GM23338 (cell line): ENCODE data around the gene PTPN18.

Experiments used
- EZH2 ChIP-seq: fragments of 200-600 bp; sonication (generic); IDR thresholded peaks from one replicate; pipeline ENCODE4 v1.8.0; 2017; ENCODE audit warnings: antibody characterized with exemption, mild to moderate bottlenecking, low read depth; ENCODE audit not compliant: unreplicated experiment
- EZH2phosphoT487 ChIP-seq: fragments of 200-600 bp; sonication (generic); IDR thresholded peaks from one replicate; pipeline ENCODE4 v1.8.1; 2018; ENCODE audit warnings: antibody characterized with exemption; ENCODE audit not compliant: unreplicated experiment
- JUNB ChIP-seq: IDR thresholded peaks from one replicate; pipeline ENCODE4 v1.6.1; 2016; ENCODE audit warnings: antibody characterized with exemption; ENCODE audit not compliant: unreplicated experiment
- POLR2AphosphoS5 ChIP-seq: IDR thresholded peaks from 2 replicates; pipeline ENCODE4 v1.6.1; 2016; ENCODE audit warnings: antibody characterized with exemption, low read depth
- REST ChIP-seq: IDR thresholded peaks from one replicate; pipeline ENCODE4 v1.6.1; 2018; ENCODE audit warnings: antibody characterized with exemption; ENCODE audit not compliant: unreplicated experiment
- ZNF331 ChIP-seq: fragments of 250-450 bp; sonication (Bioruptor Pico); IDR thresholded peaks from 2 replicates; pipeline ENCODE4 v1.5.0; 2020; ENCODE audit warnings: low read depth, mild to moderate bottlenecking, moderate library complexity
- TF ChIP-seq, protein P1 (sequence below), 2 experiments: fragments of 200-600 bp in 1 of 2; sonication (generic) in 1 of 2; conservative IDR thresholded peaks; 2 replicates each; pipeline versions ENCODE4 v1.5.1 to v1.6.1; 2016 to 2017; ENCODE audit warnings: antibody characterized with exemption in 2 of 2, low read depth in 2 of 2, mild to moderate bottlenecking in 2 of 2, moderate library complexity in 1 of 2
- TF ChIP-seq, protein P2 (sequence below): IDR thresholded peaks from 2 replicates; pipeline ENCODE4 v1.6.1; 2016; ENCODE audit warnings: antibody characterized with exemption

DNA sequence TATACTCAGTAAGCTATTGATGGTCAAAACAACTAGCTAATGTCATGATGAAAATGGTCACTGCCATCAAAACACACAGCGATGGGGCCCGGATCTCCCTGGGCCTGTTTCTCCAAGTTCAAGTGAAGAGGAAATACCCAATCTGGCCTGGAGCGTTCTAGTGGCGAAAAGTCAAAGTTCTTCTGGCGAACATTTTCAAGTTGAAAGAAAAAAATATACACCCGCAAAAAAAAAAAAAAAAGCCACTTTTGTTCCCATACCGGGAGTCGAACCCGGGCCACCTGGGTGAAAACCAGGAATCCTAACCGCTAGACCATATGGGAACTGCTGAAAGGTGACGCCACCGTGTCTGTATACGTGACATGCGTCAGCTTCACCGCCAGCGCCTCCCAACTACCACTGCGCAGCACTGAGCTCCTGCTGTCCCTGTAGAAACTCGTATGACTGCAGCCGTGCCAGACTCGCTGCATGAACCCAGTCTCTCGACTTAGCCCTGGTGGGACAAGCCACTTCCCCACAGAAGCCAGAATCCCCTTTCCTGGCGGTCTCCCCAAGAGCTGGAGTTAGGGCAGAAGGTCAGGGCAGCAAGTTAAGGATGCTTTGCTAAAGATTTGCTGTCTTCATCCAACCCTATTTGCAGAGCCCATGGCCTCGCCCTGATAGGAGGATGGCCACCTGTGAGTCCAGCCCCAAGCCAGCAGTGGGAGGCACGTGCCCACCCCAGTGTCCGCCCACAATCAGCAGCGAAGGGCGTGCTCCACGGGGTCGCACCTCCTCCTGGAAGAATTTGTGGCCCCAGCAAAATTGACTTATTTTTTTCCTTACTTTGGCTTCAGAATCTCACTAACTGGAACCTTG is 18.8 kb upstream of the PTPN18 start:
- TF ChIP-seq, protein P1, sequence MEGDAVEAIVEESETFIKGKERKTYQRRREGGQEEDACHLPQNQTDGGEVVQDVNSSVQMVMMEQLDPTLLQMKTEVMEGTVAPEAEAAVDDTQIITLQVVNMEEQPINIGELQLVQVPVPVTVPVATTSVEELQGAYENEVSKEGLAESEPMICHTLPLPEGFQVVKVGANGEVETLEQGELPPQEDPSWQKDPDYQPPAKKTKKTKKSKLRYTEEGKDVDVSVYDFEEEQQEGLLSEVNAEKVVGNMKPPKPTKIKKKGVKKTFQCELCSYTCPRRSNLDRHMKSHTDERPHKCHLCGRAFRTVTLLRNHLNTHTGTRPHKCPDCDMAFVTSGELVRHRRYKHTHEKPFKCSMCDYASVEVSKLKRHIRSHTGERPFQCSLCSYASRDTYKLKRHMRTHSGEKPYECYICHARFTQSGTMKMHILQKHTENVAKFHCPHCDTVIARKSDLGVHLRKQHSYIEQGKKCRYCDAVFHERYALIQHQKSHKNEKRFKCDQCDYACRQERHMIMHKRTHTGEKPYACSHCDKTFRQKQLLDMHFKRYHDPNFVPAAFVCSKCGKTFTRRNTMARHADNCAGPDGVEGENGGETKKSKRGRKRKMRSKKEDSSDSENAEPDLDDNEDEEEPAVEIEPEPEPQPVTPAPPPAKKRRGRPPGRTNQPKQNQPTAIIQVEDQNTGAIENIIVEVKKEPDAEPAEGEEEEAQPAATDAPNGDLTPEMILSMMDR (conservative IDR thresholded peaks at IDR 0.05; ENCODE audit: low read depth in 2 of 2): no peak
- TF ChIP-seq EZH2 (no peak), REST (no peak), EZH2phosphoT487 (no peak), ZNF331 (CRISPR knock-in tag) (no peak), POLR2AphosphoS5 (peak; percentile 59), JUNB (no peak)
- TF ChIP-seq, protein P2, sequence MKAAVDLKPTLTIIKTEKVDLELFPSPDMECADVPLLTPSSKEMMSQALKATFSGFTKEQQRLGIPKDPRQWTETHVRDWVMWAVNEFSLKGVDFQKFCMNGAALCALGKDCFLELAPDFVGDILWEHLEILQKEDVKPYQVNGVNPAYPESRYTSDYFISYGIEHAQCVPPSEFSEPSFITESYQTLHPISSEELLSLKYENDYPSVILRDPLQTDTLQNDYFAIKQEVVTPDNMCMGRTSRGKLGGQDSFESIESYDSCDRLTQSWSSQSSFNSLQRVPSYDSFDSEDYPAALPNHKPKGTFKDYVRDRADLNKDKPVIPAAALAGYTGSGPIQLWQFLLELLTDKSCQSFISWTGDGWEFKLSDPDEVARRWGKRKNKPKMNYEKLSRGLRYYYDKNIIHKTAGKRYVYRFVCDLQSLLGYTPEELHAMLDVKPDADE: no peak
